Liver (tissue), 9 donors: Measurements from ENCODE around the gene CA10. TPM values are rescaled to one million over a fixed set of nuclear protein-coding genes. Genes with fewer than 3 reads are reported as not detected.

Experiments used
- DNase-seq: peaks from one replicate; pipeline ENCODE4 v3.0.0-alpha.2; 2017; ENCODE audit warnings: low spot score
- H3K27ac ChIP-seq, 2 donors: one replicate each; pipeline ENCODE4 v1.7.0; 2013; ENCODE audit warnings: inconsistent platforms in 2 of 2, low read length in 2 of 2, control low read depth in 1 of 2, low read depth in 1 of 2, mild to moderate bottlenecking in 1 of 2
- H3K27me3 ChIP-seq, 4 donors: one replicate each; pipeline versions ENCODE4 v1.6.1 to v1.7.0; 2013; ENCODE audit warnings: low read length in 3 of 4, inconsistent platforms in 1 of 4, mild to moderate bottlenecking in 1 of 4, moderate library complexity in 1 of 4; ENCODE audit not compliant: control insufficient read depth in 4 of 4, insufficient read depth in 4 of 4
- H3K36me3 ChIP-seq, 4 donors: one replicate each; pipeline versions ENCODE4 v1.6.1 to v1.7.0; 2013; ENCODE audit warnings: low read length in 3 of 4, mild to moderate bottlenecking in 3 of 4, low read depth in 1 of 4, moderate library complexity in 1 of 4; ENCODE audit not compliant: control insufficient read depth in 4 of 4, insufficient read depth in 3 of 4
- H3K4me1 ChIP-seq, 4 donors: one replicate each; pipeline versions ENCODE4 v1.6.1 to v1.7.0; 2013; ENCODE audit warnings: low read length in 3 of 4, mild to moderate bottlenecking in 3 of 4, moderate library complexity in 1 of 4; ENCODE audit not compliant: control insufficient read depth in 4 of 4, insufficient read depth in 4 of 4
- H3K4me3 ChIP-seq, 3 donors: one replicate each; pipeline versions ENCODE4 v1.6.1 to v1.7.0; 2013; ENCODE audit warnings: low read length in 3 of 3, control low read depth in 1 of 3, low read depth in 1 of 3, mild to moderate bottlenecking in 1 of 3
- H3K9ac ChIP-seq, 2 donors: one replicate each; pipeline ENCODE4 v1.7.0; 2013; ENCODE audit warnings: low read length in 2 of 2, mild to moderate bottlenecking in 2 of 2, moderate library complexity in 2 of 2, control low read depth in 1 of 2, low read depth in 1 of 2
- H3K9me3 ChIP-seq, 4 donors: one replicate each; pipeline versions ENCODE4 v1.6.1 to v1.7.0; 2013; ENCODE audit warnings: low read length in 3 of 4; ENCODE audit not compliant: control insufficient read depth in 4 of 4
- EGR1 ChIP-seq, 2 donors: IDR thresholded peaks; 2 replicates each; pipeline ENCODE4 v1.6.1; 2016 to 2018; ENCODE audit warnings: antibody characterized with exemption in 2 of 2, low read depth in 2 of 2
- FOXA1 ChIP-seq: IDR thresholded peaks from 2 replicates; pipeline ENCODE4 v1.6.1; 2016; ENCODE audit warnings: antibody characterized with exemption
- FOXA2 ChIP-seq: IDR thresholded peaks from 2 replicates; pipeline ENCODE4 v1.6.1; 2016; ENCODE audit warnings: antibody characterized with exemption
- GABPA ChIP-seq, 2 donors: IDR thresholded peaks in 1 of 2; conservative IDR thresholded peaks in 1 of 2; 2 replicates each; pipeline ENCODE4 v1.6.1; 2016; ENCODE audit warnings: antibody characterized with exemption in 2 of 2, mild to moderate bottlenecking in 1 of 2, moderate library complexity in 1 of 2
- HNF4A ChIP-seq, 2 donors: conservative IDR thresholded peaks; 2 replicates each; pipeline ENCODE4 v1.6.1; 2016; ENCODE audit warnings: antibody characterized with exemption in 2 of 2, mild to moderate bottlenecking in 2 of 2
- HNF4G ChIP-seq: IDR thresholded peaks from 2 replicates; pipeline ENCODE4 v1.6.1; 2016; ENCODE audit warnings: antibody characterized with exemption
- JUND ChIP-seq, 2 donors: IDR thresholded peaks; 2 replicates each; pipeline ENCODE4 v1.6.1; 2016; ENCODE audit warnings: antibody characterized with exemption in 2 of 2
- NR2F2 ChIP-seq: IDR thresholded peaks from 2 replicates; pipeline ENCODE4 v1.6.1; 2016; ENCODE audit warnings: antibody characterized with exemption
- RAD21 ChIP-seq, 2 donors: IDR thresholded peaks; 2 replicates each; pipeline ENCODE4 v1.6.1; 2016; ENCODE audit warnings: antibody characterized with exemption in 2 of 2, mild to moderate bottlenecking in 2 of 2
- RXRA ChIP-seq, 2 donors: IDR thresholded peaks; 2 replicates each; pipeline ENCODE4 v1.6.1; 2017 to 2018; ENCODE audit warnings: antibody characterized with exemption in 2 of 2, mild to moderate bottlenecking in 1 of 2
- SP1 ChIP-seq: IDR thresholded peaks from 2 replicates; pipeline ENCODE4 v1.6.1; 2018; ENCODE audit warnings: antibody characterized with exemption, mild to moderate bottlenecking
- TAF1 ChIP-seq: conservative IDR thresholded peaks from 2 replicates; pipeline ENCODE4 v1.6.1; 2016; ENCODE audit warnings: antibody characterized with exemption, mild to moderate bottlenecking
- YY1 ChIP-seq: IDR thresholded peaks from 2 replicates; pipeline ENCODE4 v1.6.1; 2016; ENCODE audit warnings: antibody characterized with exemption, mild to moderate bottlenecking
- polyA plus RNA-seq, 2 donors: library from polyadenylated mRNA; stranded (reverse) in 1 of 2; unstranded in 1 of 2; fragments of 200-250 nt in 1 of 2; fragments of >200 nt in 1 of 2; fragmentation: Nextera tagmentation in 1 of 2; extraction: Ambion mirVana in 1 of 2; gene quantifications; one replicate each; pipeline versions ENCODE4 v1.2.1 to v1.2.3, GENCODE V29; 2013 to 2015
- total RNA-seq, 2 donors: library from RNA; depleted of rRNA; stranded (reverse); fragments of >200 nt; gene quantifications; one replicate each; pipeline ENCODE4 v1.2.3, GENCODE V29; 2014
- TF ChIP-seq, protein P1 (sequence below): IDR thresholded peaks from 2 replicates; pipeline ENCODE4 v1.6.1; 2016; ENCODE audit warnings: antibody characterized with exemption
- TF ChIP-seq, protein P2 (sequence below): fragments of 150-350 bp; IDR thresholded peaks from 2 replicates; pipeline ENCODE4 v1.5.1; 2017; ENCODE audit warnings: improper control_type of control experiment, low read depth, low read length; ENCODE audit not compliant: missing input control
- TF ChIP-seq, protein P3 (sequence below): IDR thresholded peaks from 2 replicates; pipeline ENCODE4 v1.6.1; 2016; ENCODE audit warnings: antibody characterized with exemption
- TF ChIP-seq, protein P4 (sequence below): IDR thresholded peaks from 2 replicates; pipeline ENCODE4 v1.6.1; 2016; ENCODE audit warnings: antibody characterized with exemption, mild to moderate bottlenecking
- TF ChIP-seq, protein P5 (sequence below): IDR thresholded peaks from 2 replicates; pipeline ENCODE4 v1.6.1; 2016; ENCODE audit warnings: antibody characterized with exemption
- donor health status: healthy.
- donor health status: healthy.
- donor health status: healthy.
- donor health status: healthy.
- donor health status: healthy.

Gene CA10
- total and polyA plus RNA-seq, 4 donors, result 0.05 TPM; not detected in 3

DNA sequence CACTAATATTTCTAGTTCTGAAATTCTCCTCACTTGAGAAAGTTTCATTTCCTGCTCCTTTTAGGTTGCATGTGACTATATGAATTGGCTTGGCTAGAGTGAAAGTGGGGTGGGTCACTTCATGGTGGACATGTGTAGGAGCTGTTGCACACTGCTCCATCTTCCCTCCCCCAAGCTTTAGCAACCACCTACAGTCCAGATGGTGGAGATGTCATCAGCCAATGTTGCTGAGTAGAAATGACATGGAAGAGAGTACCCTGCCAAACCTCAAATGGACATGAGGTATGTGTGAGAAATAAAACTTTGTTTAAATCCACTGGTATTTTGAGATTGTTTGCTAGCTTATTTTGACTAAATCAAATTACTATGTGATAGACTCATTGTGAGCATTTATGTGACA is 281.5 kb downstream of the CA10 start:
- Histone ChIP-seq H3K4me3 (no peak overlapping the region), H3K36me3 (no peaks in the 10 kb centered on the region), H3K4me1 (no peaks in the 10 kb centered on the region), H3K27me3 (peaks cover 0 to 7% (median 0%) of the 10 kb centered on the region in 4 donors), H3K9ac (no peak overlapping the region), H3K27ac (no peak overlapping the region), H3K9me3 (peaks cover 0 to 2% (median 0%) of the 10 kb centered on the region in 4 donors)
- TF ChIP-seq, protein P1, sequence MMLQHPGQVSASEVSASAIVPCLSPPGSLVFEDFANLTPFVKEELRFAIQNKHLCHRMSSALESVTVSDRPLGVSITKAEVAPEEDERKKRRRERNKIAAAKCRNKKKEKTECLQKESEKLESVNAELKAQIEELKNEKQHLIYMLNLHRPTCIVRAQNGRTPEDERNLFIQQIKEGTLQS, result no peak
- TF ChIP-seq HNF4G, result no peak
- TF ChIP-seq, protein P2, sequence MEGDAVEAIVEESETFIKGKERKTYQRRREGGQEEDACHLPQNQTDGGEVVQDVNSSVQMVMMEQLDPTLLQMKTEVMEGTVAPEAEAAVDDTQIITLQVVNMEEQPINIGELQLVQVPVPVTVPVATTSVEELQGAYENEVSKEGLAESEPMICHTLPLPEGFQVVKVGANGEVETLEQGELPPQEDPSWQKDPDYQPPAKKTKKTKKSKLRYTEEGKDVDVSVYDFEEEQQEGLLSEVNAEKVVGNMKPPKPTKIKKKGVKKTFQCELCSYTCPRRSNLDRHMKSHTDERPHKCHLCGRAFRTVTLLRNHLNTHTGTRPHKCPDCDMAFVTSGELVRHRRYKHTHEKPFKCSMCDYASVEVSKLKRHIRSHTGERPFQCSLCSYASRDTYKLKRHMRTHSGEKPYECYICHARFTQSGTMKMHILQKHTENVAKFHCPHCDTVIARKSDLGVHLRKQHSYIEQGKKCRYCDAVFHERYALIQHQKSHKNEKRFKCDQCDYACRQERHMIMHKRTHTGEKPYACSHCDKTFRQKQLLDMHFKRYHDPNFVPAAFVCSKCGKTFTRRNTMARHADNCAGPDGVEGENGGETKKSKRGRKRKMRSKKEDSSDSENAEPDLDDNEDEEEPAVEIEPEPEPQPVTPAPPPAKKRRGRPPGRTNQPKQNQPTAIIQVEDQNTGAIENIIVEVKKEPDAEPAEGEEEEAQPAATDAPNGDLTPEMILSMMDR, result no peak
- TF ChIP-seq EGR1 (IDR thresholded peaks at IDR 0.05; ENCODE audit: low read depth in 2 of 2), result no peak
- no peak for TF ChIP-seq GABPA (IDR thresholded peaks at IDR 0.05 in 1 of 2, conservative IDR thresholded peaks at IDR 0.05 in 1 of 2)
- TF ChIP-seq NR2F2, result no peak
- TF ChIP-seq, protein P3, sequence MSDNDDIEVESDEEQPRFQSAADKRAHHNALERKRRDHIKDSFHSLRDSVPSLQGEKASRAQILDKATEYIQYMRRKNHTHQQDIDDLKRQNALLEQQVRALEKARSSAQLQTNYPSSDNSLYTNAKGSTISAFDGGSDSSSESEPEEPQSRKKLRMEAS, result no peak
- no peak for TF ChIP-seq RAD21 (IDR thresholded peaks at IDR 0.05)
- TF ChIP-seq, protein P4, sequence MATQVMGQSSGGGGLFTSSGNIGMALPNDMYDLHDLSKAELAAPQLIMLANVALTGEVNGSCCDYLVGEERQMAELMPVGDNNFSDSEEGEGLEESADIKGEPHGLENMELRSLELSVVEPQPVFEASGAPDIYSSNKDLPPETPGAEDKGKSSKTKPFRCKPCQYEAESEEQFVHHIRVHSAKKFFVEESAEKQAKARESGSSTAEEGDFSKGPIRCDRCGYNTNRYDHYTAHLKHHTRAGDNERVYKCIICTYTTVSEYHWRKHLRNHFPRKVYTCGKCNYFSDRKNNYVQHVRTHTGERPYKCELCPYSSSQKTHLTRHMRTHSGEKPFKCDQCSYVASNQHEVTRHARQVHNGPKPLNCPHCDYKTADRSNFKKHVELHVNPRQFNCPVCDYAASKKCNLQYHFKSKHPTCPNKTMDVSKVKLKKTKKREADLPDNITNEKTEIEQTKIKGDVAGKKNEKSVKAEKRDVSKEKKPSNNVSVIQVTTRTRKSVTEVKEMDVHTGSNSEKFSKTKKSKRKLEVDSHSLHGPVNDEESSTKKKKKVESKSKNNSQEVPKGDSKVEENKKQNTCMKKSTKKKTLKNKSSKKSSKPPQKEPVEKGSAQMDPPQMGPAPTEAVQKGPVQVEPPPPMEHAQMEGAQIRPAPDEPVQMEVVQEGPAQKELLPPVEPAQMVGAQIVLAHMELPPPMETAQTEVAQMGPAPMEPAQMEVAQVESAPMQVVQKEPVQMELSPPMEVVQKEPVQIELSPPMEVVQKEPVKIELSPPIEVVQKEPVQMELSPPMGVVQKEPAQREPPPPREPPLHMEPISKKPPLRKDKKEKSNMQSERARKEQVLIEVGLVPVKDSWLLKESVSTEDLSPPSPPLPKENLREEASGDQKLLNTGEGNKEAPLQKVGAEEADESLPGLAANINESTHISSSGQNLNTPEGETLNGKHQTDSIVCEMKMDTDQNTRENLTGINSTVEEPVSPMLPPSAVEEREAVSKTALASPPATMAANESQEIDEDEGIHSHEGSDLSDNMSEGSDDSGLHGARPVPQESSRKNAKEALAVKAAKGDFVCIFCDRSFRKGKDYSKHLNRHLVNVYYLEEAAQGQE, result no peak
- no peak for TF ChIP-seq TAF1
- TF ChIP-seq JUND (IDR thresholded peaks at IDR 0.05), result no peak
- TF ChIP-seq FOXA2, result no peak
- TF ChIP-seq, protein P5, sequence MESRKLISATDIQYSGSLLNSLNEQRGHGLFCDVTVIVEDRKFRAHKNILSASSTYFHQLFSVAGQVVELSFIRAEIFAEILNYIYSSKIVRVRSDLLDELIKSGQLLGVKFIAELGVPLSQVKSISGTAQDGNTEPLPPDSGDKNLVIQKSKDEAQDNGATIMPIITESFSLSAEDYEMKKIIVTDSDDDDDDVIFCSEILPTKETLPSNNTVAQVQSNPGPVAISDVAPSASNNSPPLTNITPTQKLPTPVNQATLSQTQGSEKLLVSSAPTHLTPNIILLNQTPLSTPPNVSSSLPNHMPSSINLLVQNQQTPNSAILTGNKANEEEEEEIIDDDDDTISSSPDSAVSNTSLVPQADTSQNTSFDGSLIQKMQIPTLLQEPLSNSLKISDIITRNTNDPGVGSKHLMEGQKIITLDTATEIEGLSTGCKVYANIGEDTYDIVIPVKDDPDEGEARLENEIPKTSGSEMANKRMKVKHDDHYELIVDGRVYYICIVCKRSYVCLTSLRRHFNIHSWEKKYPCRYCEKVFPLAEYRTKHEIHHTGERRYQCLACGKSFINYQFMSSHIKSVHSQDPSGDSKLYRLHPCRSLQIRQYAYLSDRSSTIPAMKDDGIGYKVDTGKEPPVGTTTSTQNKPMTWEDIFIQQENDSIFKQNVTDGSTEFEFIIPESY, result no peak
- TF ChIP-seq HNF4A (conservative IDR thresholded peaks at IDR 0.05), result no peak
- TF ChIP-seq FOXA1, result no peak
- no peak for TF ChIP-seq RXRA (IDR thresholded peaks at IDR 0.05)
- no peak for TF ChIP-seq SP1
- no peak for TF ChIP-seq YY1
- DNase-seq, result no peak
